Parathyroid adenoma (tissue), 2 donors: ENCODE data around the gene CDH12.
"Not testable (repeated sequence)": the region's sequence is repeated elsewhere in the genome, so short reads cannot be mapped to it uniquely, and the experiment has no call there.

Experiments
- H2AFZ ChIP-seq: fragments of 300-600 bp; sonication (generic); one replicate; pipeline ENCODE4 v1.7.0; 2017; ENCODE audit warnings: antibody characterized with exemption, mild to moderate bottlenecking
- H3K27ac ChIP-seq: fragments of 300-600 bp; sonication (generic); one replicate; pipeline ENCODE4 v1.7.0; 2017
- H3K27me3 ChIP-seq: fragments of 300-600 bp; sonication (generic); one replicate; pipeline ENCODE4 v1.7.0; 2017; ENCODE audit warnings: low read length; ENCODE audit not compliant: control insufficient read depth, insufficient read depth
- H3K36me3 ChIP-seq: fragments of 300-600 bp; sonication (generic); one replicate; pipeline ENCODE4 v1.7.0; 2017; ENCODE audit warnings: low read length; ENCODE audit not compliant: control insufficient read depth, insufficient read depth
- H3K4me1 ChIP-seq: fragments of 300-600 bp; sonication (generic); one replicate; pipeline ENCODE4 v1.7.0; 2017; ENCODE audit warnings: control low read depth
- H3K4me2 ChIP-seq: fragments of 300-600 bp; sonication (generic); one replicate; pipeline ENCODE4 v1.7.0; 2017; ENCODE audit warnings: low read length
- H3K4me3 ChIP-seq: fragments of 300-600 bp; sonication (generic); one replicate; pipeline ENCODE4 v1.7.0; 2017; ENCODE audit warnings: low read depth, low read length
- H3K79me2 ChIP-seq: fragments of 300-600 bp; sonication (generic); one replicate; pipeline ENCODE4 v1.7.0; 2017; ENCODE audit warnings: control low read depth
- H3K9ac ChIP-seq: fragments of 300-600 bp; sonication (generic); one replicate; pipeline ENCODE4 v1.7.0; 2017; ENCODE audit warnings: mild to moderate bottlenecking
- H3K9me3 ChIP-seq: fragments of 300-600 bp; sonication (generic); one replicate; pipeline ENCODE4 v1.7.0; 2017; ENCODE audit warnings: low read length; ENCODE audit not compliant: control insufficient read depth
- TF ChIP-seq, protein P1 (sequence below): fragments of 300-600 bp; sonication (generic); IDR thresholded peaks from one replicate; pipeline ENCODE4 v1.7.0; 2017; ENCODE audit warnings: antibody characterized with exemption, mild to moderate bottlenecking
- donor health status: primary hyperparathyroidism.

The CDH12 gene

GRCh38 chr5:22539762-22540161 lies 313.4 kb downstream of the CDH12 start:
- Histone ChIP-seq H3K4me1 (no peaks in the 10 kb centered on the region), H3K27me3 (no peaks in the 10 kb centered on the region), H3K9ac (no peak overlapping the region), H3K9me3 (no peaks in the 10 kb centered on the region), H3K4me2 (no peak overlapping the region), H2AFZ (no peak overlapping the region), H3K79me2 (no peaks in the 10 kb centered on the region), H3K36me3 (no peaks in the 10 kb centered on the region), H3K27ac (no peak overlapping the region), H3K4me3 (no peak overlapping the region)
- TF ChIP-seq, protein P1, sequence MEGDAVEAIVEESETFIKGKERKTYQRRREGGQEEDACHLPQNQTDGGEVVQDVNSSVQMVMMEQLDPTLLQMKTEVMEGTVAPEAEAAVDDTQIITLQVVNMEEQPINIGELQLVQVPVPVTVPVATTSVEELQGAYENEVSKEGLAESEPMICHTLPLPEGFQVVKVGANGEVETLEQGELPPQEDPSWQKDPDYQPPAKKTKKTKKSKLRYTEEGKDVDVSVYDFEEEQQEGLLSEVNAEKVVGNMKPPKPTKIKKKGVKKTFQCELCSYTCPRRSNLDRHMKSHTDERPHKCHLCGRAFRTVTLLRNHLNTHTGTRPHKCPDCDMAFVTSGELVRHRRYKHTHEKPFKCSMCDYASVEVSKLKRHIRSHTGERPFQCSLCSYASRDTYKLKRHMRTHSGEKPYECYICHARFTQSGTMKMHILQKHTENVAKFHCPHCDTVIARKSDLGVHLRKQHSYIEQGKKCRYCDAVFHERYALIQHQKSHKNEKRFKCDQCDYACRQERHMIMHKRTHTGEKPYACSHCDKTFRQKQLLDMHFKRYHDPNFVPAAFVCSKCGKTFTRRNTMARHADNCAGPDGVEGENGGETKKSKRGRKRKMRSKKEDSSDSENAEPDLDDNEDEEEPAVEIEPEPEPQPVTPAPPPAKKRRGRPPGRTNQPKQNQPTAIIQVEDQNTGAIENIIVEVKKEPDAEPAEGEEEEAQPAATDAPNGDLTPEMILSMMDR: no peak

DNA sequence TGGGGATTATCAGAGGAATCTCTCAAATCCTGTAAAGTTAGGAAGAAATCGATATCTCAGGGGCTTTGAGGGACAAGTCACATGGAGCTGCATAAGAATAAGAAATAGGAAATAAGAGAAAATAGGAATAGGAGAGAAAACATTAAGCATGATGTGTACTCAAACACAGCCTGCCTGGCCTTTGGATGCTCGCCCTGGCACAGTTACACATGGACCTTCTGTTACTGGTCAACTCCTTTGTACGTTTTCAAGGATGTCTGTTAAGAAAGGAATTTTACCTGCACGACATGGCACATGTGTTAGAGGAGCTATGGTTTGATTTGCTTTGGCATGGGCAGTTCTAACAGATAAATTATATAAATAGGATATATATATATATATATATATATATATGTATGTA lies 321.2 kb downstream of the CDH12 start:
- Histone ChIP-seq H3K36me3 (no peaks in the 10 kb centered on the region), H3K4me2 (no peak overlapping the region), H3K4me3 (no peak overlapping the region), H3K9ac (no peak overlapping the region), H3K27ac (no peak overlapping the region), H3K27me3 (no peaks in the 10 kb centered on the region), H3K9me3 (no peaks in the 10 kb centered on the region), H3K4me1 (no peaks in the 10 kb centered on the region), H2AFZ (no peak overlapping the region), H3K79me2 (no peaks in the 10 kb centered on the region)
- TF ChIP-seq, protein P1: no peak

GRCh38 chr5:22521521-22521920 lies 331.6 kb downstream of the CDH12 start:
- Histone ChIP-seq H3K9me3 (no peaks in the 10 kb centered on the region), H3K4me2 (no peak overlapping the region), H3K27me3 (no peaks in the 10 kb centered on the region), H2AFZ (no peak overlapping the region), H3K9ac (no peak overlapping the region), H3K27ac (no peak overlapping the region), H3K36me3 (no peaks in the 10 kb centered on the region), H3K4me3 (no peak overlapping the region), H3K4me1 (no peaks in the 10 kb centered on the region), H3K79me2 (no peaks in the 10 kb centered on the region)
- TF ChIP-seq, protein P1: no peak

DNA sequence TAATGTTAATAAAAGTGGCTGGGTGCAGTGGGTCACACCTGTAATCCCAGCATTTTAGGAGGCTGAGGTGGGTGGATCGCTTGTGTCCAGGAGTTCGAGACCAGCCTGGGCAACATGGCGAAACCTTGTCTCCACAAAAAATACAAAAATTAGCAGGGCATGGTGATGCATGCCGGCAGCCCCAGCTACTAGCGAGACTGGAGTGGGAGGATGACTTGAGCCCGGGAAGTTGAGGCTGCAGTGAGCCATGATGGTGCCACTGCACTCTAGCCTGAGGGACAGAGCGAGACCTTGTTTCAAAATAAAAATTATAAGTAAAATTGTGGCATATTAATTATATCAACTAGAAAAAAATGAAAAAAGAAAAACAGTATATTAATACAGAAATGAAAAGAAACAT lies 336.6 kb downstream of the CDH12 start:
- H3K4me1 ChIP-seq, H3K4me2 ChIP-seq, H3K36me3 ChIP-seq, H3K4me3 ChIP-seq, H3K79me2 ChIP-seq, H3K27me3 ChIP-seq, H2AFZ ChIP-seq, H3K27ac ChIP-seq, H3K9me3 ChIP-seq, H3K9ac ChIP-seq: not testable (repeated sequence)

GRCh38 chr5:22514231-22514630 lies 338.9 kb downstream of the CDH12 start:
- Histone ChIP-seq H3K4me3 (no peak overlapping the region), H3K9ac (no peak overlapping the region), H3K4me1 (no peaks in the 10 kb centered on the region), H3K79me2 (no peaks in the 10 kb centered on the region), H3K36me3 (no peaks in the 10 kb centered on the region), H2AFZ (no peak overlapping the region), H3K27me3 (no peaks in the 10 kb centered on the region), H3K27ac (no peak overlapping the region), H3K9me3 (no peaks in the 10 kb centered on the region), H3K4me2 (no peak overlapping the region)
- TF ChIP-seq, protein P1: no peak
